Thyroid gland (tissue), 4 donors: Measurements from ENCODE around the gene COL12A1.

ENCODE experiments used
- CTCF ChIP-seq, 6 experiments: fragments of 200-600 bp in 3 of 6; fragments of 450-650 bp in 3 of 6; sonication (generic) in 3 of 6; IDR thresholded peaks; one replicate each; pipeline ENCODE4 v1.5.1; 2016 to 2019; ENCODE audit warnings: antibody characterized with exemption in 6 of 6, mild to moderate bottlenecking in 2 of 6, inconsistent platforms in 1 of 6, moderate library complexity in 1 of 6
- POLR2A ChIP-seq, 2 donors: fragments of 450-650 bp; IDR thresholded peaks; one replicate each; pipeline ENCODE4 v1.6.1; 2017; ENCODE audit warnings: antibody characterized with exemption in 2 of 2, mild to moderate bottlenecking in 2 of 2, moderate library complexity in 1 of 2

GRCh38 chr6:75166773-75167172, 39.1 kb downstream of the COL12A1 start:
- no peak for TF ChIP-seq CTCF (IDR thresholded peaks at IDR 0.05)
- TF ChIP-seq POLR2A (IDR thresholded peaks at IDR 0.05): no peak
